GM23338 (cell line): Measurements from ENCODE around the gene CAMTA1. TPM values are rescaled to one million over a fixed set of nuclear protein-coding genes. Genes with fewer than 3 reads are reported as not detected.

Source experiments
- CREB1 ChIP-seq: fragments of 250-450 bp; sonication (Bioruptor Pico); IDR thresholded peaks from 2 replicates; pipeline ENCODE4 v1.5.0; 2020; ENCODE audit warnings: low read depth, mild to moderate bottlenecking, moderate library complexity
- ETS1 ChIP-seq: IDR thresholded peaks from 2 replicates; pipeline ENCODE4 v1.6.1; 2016; ENCODE audit warnings: antibody characterized with exemption
- EZH2 ChIP-seq: fragments of 200-600 bp; sonication (generic); IDR thresholded peaks from one replicate; pipeline ENCODE4 v1.8.0; 2017; ENCODE audit warnings: antibody characterized with exemption, mild to moderate bottlenecking, low read depth; ENCODE audit not compliant: unreplicated experiment
- EZH2phosphoT487 ChIP-seq: fragments of 200-600 bp; sonication (generic); IDR thresholded peaks from one replicate; pipeline ENCODE4 v1.8.1; 2018; ENCODE audit warnings: antibody characterized with exemption; ENCODE audit not compliant: unreplicated experiment
- JUNB ChIP-seq: IDR thresholded peaks from one replicate; pipeline ENCODE4 v1.6.1; 2016; ENCODE audit warnings: antibody characterized with exemption; ENCODE audit not compliant: unreplicated experiment
- NANOG ChIP-seq: IDR thresholded peaks from 2 replicates; pipeline ENCODE4 v1.6.1; 2016; ENCODE audit warnings: antibody characterized with exemption, borderline replicate concordance
- POLR2AphosphoS5 ChIP-seq: IDR thresholded peaks from 2 replicates; pipeline ENCODE4 v1.6.1; 2016; ENCODE audit warnings: antibody characterized with exemption, low read depth
- REST ChIP-seq: IDR thresholded peaks from one replicate; pipeline ENCODE4 v1.6.1; 2018; ENCODE audit warnings: antibody characterized with exemption; ENCODE audit not compliant: unreplicated experiment
- ZNF114 ChIP-seq: fragments of 250-450 bp; sonication (Bioruptor Pico); IDR thresholded peaks from 2 replicates; pipeline ENCODE4 v1.5.0; 2020; ENCODE audit warnings: mild to moderate bottlenecking, moderate library complexity
- ZNF462 ChIP-seq: fragments of 250-450 bp; sonication (Bioruptor Pico); IDR thresholded peaks from 2 replicates; pipeline ENCODE4 v1.5.0; 2020; ENCODE audit warnings: mild to moderate bottlenecking, moderate library complexity
- polyA plus RNA-seq: library from polyadenylated mRNA; unstranded; fragments of >200 nt; fragmentation: Nextera tagmentation; extraction: Ambion mirVana; gene quantifications from 2 replicates; pipeline ENCODE4 v1.2.1, GENCODE V29; 2016
- total RNA-seq: library from RNA; depleted of rRNA; stranded (reverse); fragments of >200 nt; shearing (Covaris generic); gene quantifications from 2 replicates; pipeline ENCODE4 v1.2.3, GENCODE V29; 2014

Gene CAMTA1
- total and polyA plus RNA-seq, 2 experiments from 2014 or later, result 115 to 519 TPM

GRCh38 chr1:7589080-7589735, 804.0 kb downstream of the CAMTA1 start (continued):
- TF ChIP-seq ZNF462, result no peak
- no peak for TF ChIP-seq EZH2
- no peak for TF ChIP-seq NANOG
- no peak for TF ChIP-seq ZNF114 (CRISPR knock-in tag)
- TF ChIP-seq CREB1 (CRISPR knock-in tag), result no peak
- TF ChIP-seq ETS1, result no peak
- no peak for TF ChIP-seq EZH2phosphoT487
- no peak for TF ChIP-seq REST
- TF ChIP-seq POLR2AphosphoS5, result no peak
- TF ChIP-seq JUNB, result no peak
